Glutamatergic neuron (in vitro differentiated cells): Measurements from ENCODE around the gene AFAP1. TPM values are rescaled to one million over a fixed set of nuclear protein-coding genes. Genes with fewer than 3 reads are reported as not detected.

Experiments
- DNase-seq: peaks from one replicate; pipeline ENCODE4 v3.0.0; 2022
- H3K27ac Mint-ChIP-seq: one replicate; pipeline ENCODE4 v1.8.0; 2020; ENCODE audit warnings: mild to moderate bottlenecking, mixed read lengths, inconsistent platforms; ENCODE audit not compliant: unreplicated experiment
- H3K27me3 Mint-ChIP-seq: one replicate; pipeline ENCODE4 v1.8.0; 2020; ENCODE audit warnings: mild to moderate bottlenecking, moderate library complexity, mixed read lengths, inconsistent platforms; ENCODE audit not compliant: unreplicated experiment
- H3K36me3 Mint-ChIP-seq: one replicate; pipeline ENCODE4 v1.8.0; 2020; ENCODE audit warnings: mild to moderate bottlenecking, mixed read lengths, inconsistent platforms; ENCODE audit not compliant: unreplicated experiment
- H3K4me1 Mint-ChIP-seq: one replicate; pipeline ENCODE4 v1.8.0; 2020; ENCODE audit warnings: mild to moderate bottlenecking, low read depth, mixed read lengths, inconsistent platforms; ENCODE audit not compliant: unreplicated experiment
- H3K4me3 Mint-ChIP-seq: one replicate; pipeline ENCODE4 v1.8.0; 2020; ENCODE audit warnings: mild to moderate bottlenecking, mixed read lengths, inconsistent platforms; ENCODE audit not compliant: unreplicated experiment
- H3K9me3 Mint-ChIP-seq: one replicate; pipeline ENCODE4 v1.8.0; 2020; ENCODE audit warnings: mild to moderate bottlenecking, moderate library complexity, mixed read lengths, inconsistent platforms; ENCODE audit not compliant: unreplicated experiment
- CTCF ChIP-seq: fragments of 200-600 bp; sonication (generic); IDR thresholded peaks from one replicate; pipeline ENCODE4 v1.5.0; 2021; ENCODE audit not compliant: partially characterized antibody, unreplicated experiment
- total RNA-seq: library from RNA; stranded (reverse); fragmentation: NEBNext Ultra II Directional; extraction: Animal tissue kit (Norgen Biotek cat#: 25700); gene quantifications from one replicate; pipeline ENCODE4 v1.2.1, GENCODE V29; 2021; ENCODE audit not compliant: unreplicated experiment

AFAP1 gene
- total RNA-seq, 1 donor from 2014 or later = 528 TPM

- H3K27ac Mint-ChIP-seq = no peak overlapping the region
- peaks cover 7% of the 10 kb centered on the region for H3K36me3 Mint-ChIP-seq
- no peaks in the 10 kb centered on the region for H3K9me3 Mint-ChIP-seq
- H3K4me1 Mint-ChIP-seq = no peaks in the 10 kb centered on the region
- H3K4me3 Mint-ChIP-seq = no peak overlapping the region
- peaks cover 10% of the 10 kb centered on the region for H3K27me3 Mint-ChIP-seq
- no peak for TF ChIP-seq CTCF
- DNase-seq = no peak
Measured at GRCh38 chr4:7726665-7727413, 212.8 kb downstream of the AFAP1 start.

GRCh38 chr4:7725951-7726350 lies 213.7 kb downstream of the AFAP1 start:
- Mint-ChIP-seq H3K4me3 (no peak overlapping the region), H3K36me3 (no peaks in the 10 kb centered on the region)

GRCh38 chr4:7723625-7724024 lies 216.0 kb downstream of the AFAP1 start:
- no peak overlapping the region for H3K27ac Mint-ChIP-seq
- H3K27me3 Mint-ChIP-seq = peaks cover 8% of the 10 kb centered on the region
- no peak overlapping the region for H3K4me3 Mint-ChIP-seq

More at GRCh38 chr4:7725951-7726350, 213.7 kb downstream of the AFAP1 start:
- no peaks in the 10 kb centered on the region for H3K9me3 Mint-ChIP-seq
- DNase-seq = no peak
- no peaks in the 10 kb centered on the region for H3K4me1 Mint-ChIP-seq
- TF ChIP-seq CTCF = no peak
- H3K27ac Mint-ChIP-seq = no peak overlapping the region
- peaks cover 8% of the 10 kb centered on the region for H3K27me3 Mint-ChIP-seq

GRCh38 chr4:7722766-7723387 lies 216.8 kb downstream of the AFAP1 start:
- peaks cover 5% of the 10 kb centered on the region for H3K36me3 Mint-ChIP-seq
- DNase-seq = no peak
- no peak for TF ChIP-seq CTCF
- peaks cover 10% of the 10 kb centered on the region for H3K27me3 Mint-ChIP-seq
- H3K4me1 Mint-ChIP-seq = peaks cover 8% of the 10 kb centered on the region
- no peak overlapping the region for H3K27ac Mint-ChIP-seq
- H3K4me3 Mint-ChIP-seq = no peak overlapping the region
- peaks cover 2% of the 10 kb centered on the region for H3K9me3 Mint-ChIP-seq

More at GRCh38 chr4:7723625-7724024, 216.0 kb downstream of the AFAP1 start:
- no peak for DNase-seq
- no peak for TF ChIP-seq CTCF
- H3K4me1 Mint-ChIP-seq = peaks cover 2% of the 10 kb centered on the region
- peaks cover 2% of the 10 kb centered on the region for H3K9me3 Mint-ChIP-seq
- H3K36me3 Mint-ChIP-seq = peaks cover 3% of the 10 kb centered on the region

GRCh38 chr4:7721984-7722551 lies 217.6 kb downstream of the AFAP1 start:
- no peak for TF ChIP-seq CTCF
- Mint-ChIP-seq H3K27me3 (peaks cover 12% of the 10 kb centered on the region), H3K4me1 (peaks cover 8% of the 10 kb centered on the region), H3K4me3 (no peak overlapping the region), H3K36me3 (peaks cover 5% of the 10 kb centered on the region), H3K9me3 (peaks cover 2% of the 10 kb centered on the region), H3K27ac (no peak overlapping the region)
- DNase-seq = no peak
